COLO668 (cell line): Measurements from ENCODE around the gene SNX22.

Experiments
- DNase-seq: peaks from one replicate; lab custom pipeline; 2025; ENCODE audit not compliant: unreplicated experiment; lab: John Stamatoyannopoulos, UW

SNX22 gene

GRCh38 chr15:64133623-64134344 is 17.7 kb upstream of the SNX22 start:
- no peak for DNase-seq

DNA sequence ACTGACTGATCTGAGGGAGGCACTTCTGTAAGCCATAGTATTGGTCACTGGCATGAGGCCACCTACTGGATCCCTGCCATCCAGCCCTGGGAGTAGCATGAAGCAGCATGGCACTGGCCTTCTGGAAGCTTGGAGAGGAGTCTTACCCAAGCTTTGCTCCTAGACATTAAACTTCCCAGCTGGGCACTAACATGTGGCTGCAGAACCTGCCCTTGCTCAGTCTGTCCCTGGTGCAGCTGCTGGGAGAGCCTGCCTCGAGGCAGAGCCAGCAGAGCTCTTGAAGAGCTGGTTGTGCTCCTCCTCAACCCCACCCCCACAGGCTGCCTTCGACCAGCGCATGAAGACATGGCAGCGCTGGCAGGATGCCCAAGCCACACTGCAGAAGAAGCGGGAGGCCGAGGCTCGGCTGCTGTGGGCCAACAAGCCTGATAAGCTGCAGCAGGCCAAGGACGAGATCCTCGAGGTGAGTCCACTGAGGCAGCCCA is 17.1 kb upstream of the SNX22 start:
- DNase-seq: no peak

DNA sequence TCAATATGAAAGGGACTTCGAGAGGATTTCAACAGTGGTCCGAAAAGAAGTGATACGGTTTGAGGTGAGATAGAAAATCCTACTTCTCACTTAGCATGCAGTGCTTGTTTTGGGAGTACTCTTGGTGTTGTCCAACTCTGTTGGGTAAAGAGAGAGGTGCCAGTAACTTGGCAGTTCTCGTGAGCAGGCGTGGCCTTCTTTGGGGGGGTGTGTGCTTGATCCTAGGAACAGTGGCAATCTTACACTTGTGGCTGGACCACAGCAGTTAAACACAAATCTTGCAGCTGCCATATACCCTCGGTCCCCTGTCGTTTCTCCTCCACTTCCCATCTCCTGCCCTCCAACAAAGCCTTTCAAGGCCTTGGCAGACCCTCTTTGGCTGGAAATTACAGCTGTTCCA is 15.2 kb upstream of the SNX22 start:
- DNase-seq: no peak

DNA sequence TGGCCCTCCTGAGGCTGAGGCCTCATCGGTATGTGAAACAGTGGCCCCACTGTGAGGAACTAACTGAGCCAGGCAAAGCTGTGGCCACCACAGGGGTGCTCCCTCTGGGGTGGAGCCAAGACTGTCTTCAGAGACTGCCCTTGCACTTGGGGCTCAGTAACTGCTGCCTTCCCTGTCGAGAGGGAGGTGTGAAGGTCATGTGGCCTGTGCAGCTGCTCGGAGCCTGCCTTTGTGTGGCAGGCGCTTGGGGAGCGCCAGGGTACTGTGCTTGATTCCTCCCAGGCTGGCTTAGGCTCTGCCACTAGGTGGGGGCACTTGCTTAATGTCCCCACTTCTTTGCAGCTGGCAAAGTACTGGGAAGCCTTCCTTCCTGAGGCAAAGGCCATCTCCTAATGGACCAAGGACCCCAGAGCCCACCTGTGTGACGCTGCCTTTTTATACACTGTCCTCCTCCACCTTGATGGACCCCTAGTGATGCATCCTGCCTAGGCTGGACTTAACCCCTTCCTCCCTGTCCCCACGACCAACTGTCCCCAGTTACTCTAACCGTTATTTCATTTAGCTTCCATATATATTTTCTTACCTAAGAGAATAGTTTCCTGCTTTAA is 14.2 kb upstream of the SNX22 start:
- DNase-seq: peak; percentile 24

- DNase-seq: no peak
Measured at GRCh38 chr15:64138331-64138941, 13.1 kb upstream of the SNX22 start.

- DNase-seq: no peak
Measured at GRCh38 chr15:64141798-64142512, 9.6 kb upstream of the SNX22 start.

DNA sequence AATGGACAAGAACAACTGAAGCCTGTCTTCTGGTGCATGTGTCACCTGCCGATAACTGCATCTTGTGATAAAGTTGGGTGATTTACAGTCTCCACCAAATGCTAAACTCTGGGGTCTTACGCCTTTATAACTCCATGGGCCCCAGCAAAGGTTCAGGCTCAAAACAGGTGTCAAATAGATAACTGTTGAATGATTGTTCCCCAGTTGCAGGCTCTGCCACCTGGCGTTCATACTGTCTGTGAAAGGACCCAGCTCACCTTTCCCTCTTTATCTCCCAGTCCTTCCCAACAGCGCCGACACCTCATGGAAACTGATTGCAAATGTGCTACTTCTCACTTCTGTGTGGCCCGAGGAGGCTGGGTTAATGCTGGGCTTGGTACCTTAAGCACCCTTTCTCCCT is 8.3 kb upstream of the SNX22 start:
- no peak for DNase-seq

DNA sequence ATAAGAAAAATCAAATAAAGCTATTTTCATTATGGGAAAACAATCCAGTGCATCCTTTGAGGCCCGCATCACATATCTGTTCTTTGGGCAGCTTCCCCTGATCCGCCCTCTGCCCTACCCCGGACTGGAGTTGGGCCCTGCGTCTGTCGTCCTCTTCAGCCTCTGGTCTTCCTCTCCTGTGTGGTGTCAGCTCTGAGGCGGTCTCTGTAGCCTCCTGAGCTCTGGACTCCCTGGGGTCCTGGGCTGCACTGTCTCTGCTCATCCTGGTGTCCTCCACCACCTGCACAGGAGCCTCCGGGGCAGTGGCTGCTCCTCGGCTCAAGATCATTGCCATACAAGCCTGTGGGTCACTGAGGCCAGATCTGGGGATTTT is 7.4 kb upstream of the SNX22 start:
- DNase-seq: no peak

GRCh38 chr15:64144565-64145281 is 6.8 kb upstream of the SNX22 start:
- DNase-seq: no peak

GRCh38 chr15:64146041-64146440 is 5.5 kb upstream of the SNX22 start:
- no peak for DNase-seq

- no peak for DNase-seq
Measured at GRCh38 chr15:64146520-64146884, 5.0 kb upstream of the SNX22 start.

DNA sequence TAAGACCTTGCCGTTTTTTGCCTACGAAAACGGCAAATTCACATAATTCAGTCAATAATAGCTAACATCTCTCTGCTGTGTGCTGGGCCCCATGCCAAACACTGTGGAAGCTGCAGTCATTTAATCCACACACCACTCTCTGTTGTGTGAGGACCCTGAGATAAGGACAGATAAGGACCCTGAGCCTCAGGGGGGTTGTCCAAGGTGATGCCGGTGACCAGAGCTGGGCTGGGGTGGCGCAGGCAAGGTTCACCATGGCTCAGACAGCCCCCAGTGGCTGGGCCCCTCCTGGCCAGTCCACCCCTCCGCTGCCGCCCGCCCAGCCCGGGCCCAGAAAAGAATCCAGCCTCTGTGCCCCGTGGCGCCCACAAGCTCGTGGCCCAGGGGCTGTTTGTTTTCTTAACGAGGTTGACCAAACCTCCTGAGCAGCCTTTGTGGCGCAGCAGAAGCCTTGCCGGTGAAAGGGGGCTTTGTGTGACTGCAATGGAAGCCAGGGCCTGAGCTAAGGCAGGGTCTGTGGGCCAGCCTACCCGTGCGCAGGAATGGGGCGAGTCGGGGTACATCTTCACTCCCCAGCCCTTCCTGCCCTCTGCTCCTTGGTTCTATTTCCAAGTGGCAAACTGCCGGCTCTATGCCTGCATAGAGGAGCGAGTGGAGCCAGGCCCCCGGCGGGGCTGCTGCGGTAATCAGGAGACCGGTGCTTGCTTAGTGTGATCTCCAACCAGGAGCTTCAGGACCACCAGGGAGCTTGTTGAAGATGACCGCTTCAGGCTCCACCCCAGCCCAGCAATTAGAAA is 4.4 kb upstream of the SNX22 start:
- DNase-seq: no peak

GRCh38 chr15:64148168-64148567 is 3.4 kb upstream of the SNX22 start:
- no peak for DNase-seq

- no peak for DNase-seq
Measured at GRCh38 chr15:64148581-64148980, 3.0 kb upstream of the SNX22 start.

DNA sequence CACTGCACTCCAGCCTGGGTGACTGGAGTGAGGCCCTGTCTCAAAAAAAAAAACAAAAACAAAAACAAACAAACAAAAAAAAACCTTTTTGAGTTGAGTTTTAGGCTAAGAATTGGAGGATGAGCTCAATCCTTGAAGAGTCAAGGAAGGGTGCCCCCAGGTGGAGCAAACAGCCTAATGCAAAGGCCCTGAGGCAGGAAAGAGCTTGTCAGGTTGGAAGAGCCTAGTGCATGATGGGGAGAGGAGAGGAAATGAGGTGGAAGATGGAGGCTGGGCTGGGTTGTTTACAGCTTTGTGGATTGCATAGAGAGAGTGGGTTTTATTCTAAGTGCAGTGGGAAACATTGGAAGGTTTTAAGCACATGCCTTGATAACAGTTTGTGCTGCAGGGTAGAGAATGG is 2.1 kb upstream of the SNX22 start:
- DNase-seq: peak; percentile 10

GRCh38 chr15:64149893-64150578 is 1.5 kb upstream of the SNX22 start:
- no peak for DNase-seq

GRCh38 chr15:64152507-64153387 is 1.2 kb downstream of the SNX22 start:
- peak; percentile 29 for DNase-seq

- DNase-seq: peak; percentile 85
Measured at GRCh38 chr15:64153480-64154367, 2.2 kb downstream of the SNX22 start.
